ENCODE results near the gene TTC14.
"Not testable (repeated sequence)": the region's sequence is repeated elsewhere in the genome, so short reads cannot be mapped to it uniquely, and the experiment has no call there.

DNA sequence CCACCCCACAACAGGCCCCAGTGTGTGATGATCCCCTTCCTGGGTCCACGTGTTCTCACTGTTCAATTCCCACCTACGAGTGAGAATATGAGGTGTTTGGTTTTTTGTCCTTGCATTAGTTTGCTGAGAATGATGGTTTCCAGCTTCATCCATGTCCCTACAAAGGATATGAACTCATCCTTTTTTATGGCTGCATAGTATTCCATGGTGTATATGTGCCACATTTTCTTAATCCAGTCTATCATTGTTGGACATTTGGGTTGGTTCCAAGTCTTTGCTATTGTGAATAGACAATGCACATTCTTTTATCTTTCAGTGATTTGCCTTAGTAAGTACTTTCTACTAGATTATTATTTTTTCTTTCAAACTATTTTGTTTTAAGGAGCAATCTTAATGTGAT is 16.6 kb downstream of the TTC14 start:
- TF ChIP-seq, protein P1, sequence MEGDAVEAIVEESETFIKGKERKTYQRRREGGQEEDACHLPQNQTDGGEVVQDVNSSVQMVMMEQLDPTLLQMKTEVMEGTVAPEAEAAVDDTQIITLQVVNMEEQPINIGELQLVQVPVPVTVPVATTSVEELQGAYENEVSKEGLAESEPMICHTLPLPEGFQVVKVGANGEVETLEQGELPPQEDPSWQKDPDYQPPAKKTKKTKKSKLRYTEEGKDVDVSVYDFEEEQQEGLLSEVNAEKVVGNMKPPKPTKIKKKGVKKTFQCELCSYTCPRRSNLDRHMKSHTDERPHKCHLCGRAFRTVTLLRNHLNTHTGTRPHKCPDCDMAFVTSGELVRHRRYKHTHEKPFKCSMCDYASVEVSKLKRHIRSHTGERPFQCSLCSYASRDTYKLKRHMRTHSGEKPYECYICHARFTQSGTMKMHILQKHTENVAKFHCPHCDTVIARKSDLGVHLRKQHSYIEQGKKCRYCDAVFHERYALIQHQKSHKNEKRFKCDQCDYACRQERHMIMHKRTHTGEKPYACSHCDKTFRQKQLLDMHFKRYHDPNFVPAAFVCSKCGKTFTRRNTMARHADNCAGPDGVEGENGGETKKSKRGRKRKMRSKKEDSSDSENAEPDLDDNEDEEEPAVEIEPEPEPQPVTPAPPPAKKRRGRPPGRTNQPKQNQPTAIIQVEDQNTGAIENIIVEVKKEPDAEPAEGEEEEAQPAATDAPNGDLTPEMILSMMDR (IDR thresholded peaks at IDR 0.05): not testable (repeated sequence)
- not testable (repeated sequence) for TF ChIP-seq POLR2A (IDR thresholded peaks at IDR 0.05)

Data from heart left ventricle (tissue), 13 donors.